Karpas-422 (cell line): ENCODE data around the gene PIK3IP1. TPM values are rescaled to one million over a fixed set of nuclear protein-coding genes. Genes with fewer than 3 reads are reported as not detected.

Experiments used
- DNase-seq: peaks from one replicate; pipeline ENCODE4 v3.0.0-alpha.2; 2015
- H2AFZ ChIP-seq: fragments of 200-600 bp; sonication (generic); 2 replicates; pipeline ENCODE4 v1.6.1; 2014; ENCODE audit warnings: antibody characterized with exemption, low read length, mixed read lengths
- H3K27ac ChIP-seq: fragments of 200-600 bp; sonication (generic); 2 replicates; pipeline ENCODE4 v1.5.1; 2014; ENCODE audit warnings: mild to moderate bottlenecking, low read length, moderate library complexity
- H3K27me3 ChIP-seq: fragments of 200-600 bp; sonication (generic); 2 replicates; pipeline ENCODE4 v1.6.1; 2014; ENCODE audit warnings: low read length, mixed read lengths
- H3K36me3 ChIP-seq: fragments of 200-600 bp; sonication (generic); 2 replicates; pipeline ENCODE4 v1.6.1; 2014; ENCODE audit warnings: low read length, mixed read lengths; ENCODE audit not compliant: insufficient read depth
- H3K4me1 ChIP-seq: fragments of 200-600 bp; sonication (generic); 2 replicates; pipeline ENCODE4 v1.6.1; 2014; ENCODE audit warnings: mild to moderate bottlenecking, low read length, mixed read lengths
- H3K4me2 ChIP-seq: fragments of 200-600 bp; sonication (generic); 2 replicates; pipeline ENCODE4 v1.6.1; 2014; ENCODE audit warnings: low read length, low read depth, mild to moderate bottlenecking; ENCODE audit not compliant: poor library complexity, severe bottlenecking
- H3K4me3 ChIP-seq: fragments of 200-600 bp; sonication (generic); 2 replicates; pipeline ENCODE4 v1.5.1; 2014; ENCODE audit warnings: mild to moderate bottlenecking, antibody characterized with exemption, low read length, mixed read lengths
- H3K79me2 ChIP-seq: fragments of 200-600 bp; sonication (generic); 2 replicates; pipeline ENCODE4 v1.6.1; 2014; ENCODE audit warnings: mild to moderate bottlenecking, low read length, mixed read lengths
- H3K9ac ChIP-seq: fragments of 200-600 bp; sonication (generic); 2 replicates; pipeline ENCODE4 v1.6.0; 2014; ENCODE audit warnings: low read length
- H3K9me2 ChIP-seq: fragments of 200-600 bp; sonication (generic), shearing (Covaris generic); replicated peaks from 2 replicates; pipeline ENCODE4 v1.6.0; 2014; ENCODE audit warnings: mild to moderate bottlenecking, low read length, moderate library complexity; ENCODE audit not compliant: insufficient read depth
- H3K9me3 ChIP-seq: fragments of 300-700, 200-600 bp; sonication (generic); 2 replicates; pipeline ENCODE4 v1.6.1; 2014; ENCODE audit warnings: low read length, mixed read lengths
- H4K20me1 ChIP-seq: fragments of 200-600 bp; sonication (generic); 2 replicates; pipeline ENCODE4 v1.6.1; 2014; ENCODE audit warnings: mild to moderate bottlenecking, antibody characterized with exemption, low read length, low read depth; ENCODE audit not compliant: insufficient read depth
- total RNA-seq: library from RNA; depleted of rRNA; stranded (reverse); fragments of >200 nt; shearing (Covaris generic); gene quantifications from 2 replicates; pipeline ENCODE4 v1.2.3, GENCODE V29; 2014; ENCODE audit warnings: low replicate concordance

Gene PIK3IP1
- total RNA-seq, 1 experiment from 2014 or later = 17.9 TPM

DNA sequence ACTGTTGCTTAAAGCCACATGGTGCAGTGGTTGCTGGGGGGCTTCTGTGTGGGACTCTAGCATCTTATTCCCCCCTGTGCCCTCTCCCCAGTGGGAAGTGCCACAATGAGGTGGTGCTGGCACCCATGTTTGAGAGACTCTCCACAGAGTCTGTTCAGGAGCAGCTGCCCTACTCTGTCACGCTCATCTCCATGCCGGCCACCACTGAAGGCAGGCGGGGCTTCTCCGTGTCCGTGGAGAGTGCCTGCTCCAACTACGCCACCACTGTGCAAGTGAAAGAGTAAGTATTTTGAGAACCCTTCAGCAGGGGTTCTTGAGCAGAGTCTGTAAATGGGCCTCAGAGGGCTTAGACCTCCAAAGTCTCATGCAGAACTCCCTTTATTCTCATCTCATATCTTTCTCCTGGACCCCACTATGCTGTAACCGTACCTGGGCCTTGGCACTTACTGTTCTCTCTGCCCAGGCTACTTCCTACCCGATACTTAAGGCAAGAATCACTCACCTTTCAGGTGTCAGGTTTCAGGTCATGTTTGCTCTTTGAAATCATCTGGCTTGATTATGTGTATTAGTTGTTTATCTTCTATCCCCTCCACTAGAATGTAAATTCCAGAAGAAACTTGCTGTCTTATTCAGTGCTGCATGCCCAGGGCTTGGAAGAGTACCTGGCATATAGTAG, 32.4 kb downstream of the PIK3IP1 start:
- Histone ChIP-seq H3K27me3 (no peaks in the 10 kb centered on the region), H3K9me2 (no peaks in the 10 kb centered on the region), H3K9ac (no peak overlapping the region), H3K4me1 (no peaks in the 10 kb centered on the region), H3K4me2 (no peak overlapping the region), H3K36me3 (peaks cover 8% of the 10 kb centered on the region; the same call in 1 of the 2 replicates), H3K9me3 (no peaks in the 10 kb centered on the region), H3K27ac (no peak overlapping the region), H2AFZ (no peak overlapping the region), H4K20me1 (no peaks in the 10 kb centered on the region), H3K79me2 (peaks cover 21% of the 10 kb centered on the region; the same call in 1 of the 2 replicates), H3K4me3 (no peak overlapping the region)
- no peak for DNase-seq

DNA sequence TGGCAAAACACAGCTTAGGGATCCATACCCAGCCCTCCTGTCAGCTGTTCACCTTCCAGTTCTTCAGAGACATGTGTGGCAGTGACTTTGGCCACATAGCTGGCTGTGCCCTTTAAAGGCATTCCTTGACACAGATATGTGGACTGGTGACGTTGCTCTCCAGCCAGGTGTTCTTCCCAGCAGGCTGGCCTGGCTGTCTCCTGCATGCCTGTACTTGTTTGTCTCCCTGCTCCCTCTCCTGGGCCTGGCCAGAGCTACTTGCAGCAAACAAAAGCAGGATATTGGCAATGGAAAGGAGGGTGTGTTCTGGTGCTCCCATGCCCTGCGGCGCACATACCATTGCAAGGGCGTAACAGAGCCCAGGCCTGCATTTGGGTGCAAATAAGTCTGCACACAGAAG, 38.3 kb downstream of the PIK3IP1 start:
- no peak overlapping the region for H3K4me2 ChIP-seq
- no peak overlapping the region for H2AFZ ChIP-seq
- 0 out of 2 replicates have a peak, but pooled peaks cover 2% of the 10 kb centered on the region for H4K20me1 ChIP-seq
- peaks cover 62% of the 10 kb centered on the region for H3K79me2 ChIP-seq
- no peaks in the 10 kb centered on the region for H3K9me2 ChIP-seq
- no peak overlapping the region for H3K27ac ChIP-seq
- no peaks in the 10 kb centered on the region for H3K27me3 ChIP-seq
- DNase-seq = no peak
- no peak overlapping the region for H3K4me3 ChIP-seq
- H3K4me1 ChIP-seq = no peaks in the 10 kb centered on the region
- no peaks in the 10 kb centered on the region for H3K36me3 ChIP-seq
- H3K9me3 ChIP-seq = no peaks in the 10 kb centered on the region
- no peak overlapping the region for H3K9ac ChIP-seq

DNA sequence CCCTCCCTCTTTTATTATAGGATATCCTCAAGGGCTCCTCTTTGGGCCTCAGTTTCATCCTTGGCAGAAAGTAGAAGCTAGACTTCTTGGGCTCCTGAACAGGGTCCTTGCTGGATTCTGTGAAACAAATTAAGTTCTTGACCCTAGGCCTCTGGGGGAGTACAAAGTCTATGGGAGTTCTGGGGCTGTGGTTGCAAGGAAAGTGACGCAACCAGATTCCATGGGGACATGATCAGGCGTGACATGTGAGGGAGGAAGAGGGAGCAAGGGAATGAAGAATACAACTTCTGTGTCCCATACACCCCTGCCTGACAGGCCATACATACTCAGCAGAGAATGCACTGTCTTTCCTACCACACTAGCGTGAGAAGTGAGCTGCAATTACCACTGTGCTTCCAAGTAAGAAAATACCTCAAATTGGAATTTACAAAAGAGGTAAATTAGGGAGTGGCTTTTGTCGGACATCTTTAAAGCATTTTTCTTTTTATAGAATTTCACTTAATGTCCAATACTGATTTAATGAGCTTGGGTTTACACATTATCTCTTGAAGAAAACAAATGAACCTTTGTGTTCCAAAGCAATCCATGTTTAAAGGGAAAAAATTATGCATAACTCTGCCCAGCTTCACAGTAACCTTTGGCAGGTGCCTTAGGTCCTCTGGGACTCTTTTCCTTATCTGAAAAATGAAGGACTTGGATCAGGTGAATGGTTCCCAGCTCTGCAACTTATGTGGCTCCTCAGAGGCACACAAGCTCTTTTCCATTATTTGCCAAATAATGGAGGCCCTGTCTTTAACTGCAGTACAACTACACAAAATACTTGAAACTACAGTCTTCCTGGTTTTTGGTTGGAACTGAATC, 41.3 kb downstream of the PIK3IP1 start:
- Histone ChIP-seq H3K4me3 (no peak overlapping the region), H3K4me1 (peaks cover 12% of the 10 kb centered on the region), H4K20me1 (0 out of 2 replicates have a peak, but pooled peaks cover 2% of the 10 kb centered on the region), H3K4me2 (no peak overlapping the region), H3K36me3 (no peaks in the 10 kb centered on the region), H3K27ac (no peak overlapping the region), H3K9ac (no peak overlapping the region), H3K27me3 (no peaks in the 10 kb centered on the region), H3K9me3 (no peaks in the 10 kb centered on the region), H3K79me2 (peaks cover 78% of the 10 kb centered on the region), H2AFZ (no peak overlapping the region), H3K9me2 (no peaks in the 10 kb centered on the region)
- DNase-seq = no peak

DNA sequence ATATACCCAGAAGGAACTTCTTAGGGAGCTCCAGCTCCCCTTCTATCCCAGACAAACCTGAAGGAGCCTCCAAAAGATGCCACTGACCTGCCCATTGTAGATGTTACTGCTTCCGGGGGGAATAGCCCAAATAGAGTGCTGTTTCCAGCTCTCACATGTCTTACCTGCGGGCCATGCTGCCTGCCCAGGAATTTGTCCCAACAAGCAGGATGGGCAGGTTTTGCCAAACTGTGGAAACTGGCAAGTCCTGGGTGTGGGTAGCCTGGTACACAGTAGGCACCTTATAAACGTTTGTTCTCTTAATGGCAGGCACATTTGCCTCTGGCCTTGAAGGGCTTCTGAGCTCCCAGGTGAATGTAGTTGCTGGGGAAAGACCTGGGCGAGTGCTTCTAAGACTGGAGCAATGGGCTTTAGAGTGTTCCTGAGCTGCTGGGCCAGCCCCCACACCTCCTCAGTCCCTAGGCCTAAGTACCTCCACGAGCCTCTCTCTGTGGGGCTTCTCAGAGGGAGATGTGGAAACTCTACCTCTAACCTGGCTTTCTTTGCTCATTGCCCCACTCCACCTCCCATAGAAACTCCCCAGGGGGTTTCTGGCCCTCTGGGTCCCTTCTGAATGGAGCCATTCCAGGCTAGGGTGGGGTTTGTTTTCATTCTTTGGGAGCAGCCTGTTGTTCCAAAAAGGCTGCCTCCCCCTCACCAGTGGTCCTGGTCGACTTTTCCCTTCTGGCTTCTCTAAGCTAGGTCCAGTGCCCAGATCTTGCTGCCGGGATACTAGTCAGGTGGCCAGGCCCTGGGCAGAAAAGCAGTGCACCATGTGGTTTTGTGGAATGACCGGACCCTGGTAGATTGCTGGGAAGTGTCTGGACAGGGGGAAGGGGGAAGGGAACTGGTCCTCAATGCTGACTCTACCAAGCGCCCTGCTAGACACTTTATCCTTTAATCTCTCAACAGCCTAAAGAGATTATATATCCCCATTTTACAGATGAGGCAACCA, 43.0 kb downstream of the PIK3IP1 start:
- Histone ChIP-seq H3K4me2 (no peak overlapping the region), H3K9ac (no peak overlapping the region), H3K4me3 (no peak overlapping the region)

DNA sequence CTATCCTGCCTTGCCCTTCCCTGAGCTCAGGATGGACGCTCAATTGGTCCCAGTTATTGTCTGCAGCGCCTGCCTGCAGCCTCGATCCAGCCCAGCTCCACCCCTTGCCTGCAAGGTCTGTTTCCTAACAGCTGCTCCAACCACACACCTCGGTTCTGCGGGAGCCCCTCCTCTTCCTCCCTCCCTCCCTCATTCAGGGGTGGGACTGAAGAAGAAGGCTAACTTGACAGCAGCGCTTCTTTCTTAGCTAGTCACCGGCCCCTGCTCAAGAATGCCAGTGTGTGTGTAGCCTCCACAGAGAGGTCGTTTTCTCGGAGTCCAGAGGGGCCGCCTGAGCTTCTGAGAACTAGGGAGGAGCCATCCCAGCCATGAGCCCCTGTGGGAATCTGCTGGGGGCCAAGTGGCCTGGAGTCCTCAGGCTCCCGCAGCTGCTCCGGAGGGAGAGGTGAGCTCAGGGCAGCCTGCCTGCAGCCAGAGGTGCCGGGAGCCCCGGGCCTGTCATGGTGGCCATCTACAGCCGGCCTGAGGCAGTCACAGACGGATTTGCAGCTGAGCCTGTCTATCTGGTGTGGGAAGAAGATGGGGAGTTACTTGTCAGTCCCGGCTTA, 44.0 kb downstream of the PIK3IP1 start:
- Histone ChIP-seq H3K9ac (peak overlapping the region; percentile 33; the same call in 1 of the 2 replicates), H3K27me3 (no peaks in the 10 kb centered on the region), H3K36me3 (no peaks in the 10 kb centered on the region), H3K27ac (no peak overlapping the region), H4K20me1 (0 out of 2 replicates have a peak, but pooled peaks cover 2% of the 10 kb centered on the region), H3K9me2 (no peaks in the 10 kb centered on the region), H3K4me3 (no peak overlapping the region), H3K9me3 (no peaks in the 10 kb centered on the region), H3K4me1 (peaks cover 31% of the 10 kb centered on the region), H3K79me2 (peaks cover 79% of the 10 kb centered on the region), H2AFZ (no peak overlapping the region), H3K4me2 (peak overlapping the region; percentile 3)
- peak; percentile 79 for DNase-seq

More for the DNA sequence above, 43.0 kb downstream of the PIK3IP1 start:
- DNase-seq = no peak
- Histone ChIP-seq H3K4me1 (peaks cover 21% of the 10 kb centered on the region), H3K27me3 (no peaks in the 10 kb centered on the region), H3K27ac (no peak overlapping the region), H2AFZ (no peak overlapping the region), H3K9me2 (no peaks in the 10 kb centered on the region), H4K20me1 (0 out of 2 replicates have a peak, but pooled peaks cover 2% of the 10 kb centered on the region), H3K9me3 (no peaks in the 10 kb centered on the region), H3K79me2 (peaks cover 80% of the 10 kb centered on the region), H3K36me3 (no peaks in the 10 kb centered on the region)

DNA sequence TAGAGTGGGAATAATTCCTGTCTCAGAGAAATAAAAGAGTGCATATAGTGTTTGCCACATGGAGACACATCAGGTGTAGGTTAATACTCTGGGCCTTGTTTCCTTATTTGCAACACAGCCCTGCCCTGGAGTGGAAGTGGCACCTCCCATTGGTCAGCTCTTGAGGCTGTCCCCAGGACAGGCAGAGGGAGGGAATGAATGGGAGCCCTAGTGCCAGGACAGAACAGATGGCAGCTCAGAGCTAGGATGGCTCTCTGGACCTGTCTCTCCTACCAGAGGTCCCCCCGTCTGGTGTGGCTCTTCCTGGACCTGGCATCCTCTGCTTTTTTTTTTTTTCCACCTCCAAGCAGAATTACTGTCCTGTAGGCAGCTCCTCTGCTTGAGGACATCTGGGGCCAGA, 44.6 kb downstream of the PIK3IP1 start:
- no peak for DNase-seq
- Histone ChIP-seq H3K4me1 (peaks cover 36% of the 10 kb centered on the region), H3K9me2 (no peaks in the 10 kb centered on the region), H2AFZ (no peak overlapping the region), H3K4me3 (no peak overlapping the region), H4K20me1 (0 out of 2 replicates have a peak, but pooled peaks cover 2% of the 10 kb centered on the region), H3K27me3 (no peaks in the 10 kb centered on the region), H3K9ac (peak overlapping the region; percentile 33; the same call in 1 of the 2 replicates), H3K4me2 (peak overlapping the region; percentile 3), H3K36me3 (no peaks in the 10 kb centered on the region), H3K79me2 (peaks cover 79% of the 10 kb centered on the region), H3K9me3 (no peaks in the 10 kb centered on the region), H3K27ac (no peak overlapping the region)

DNA sequence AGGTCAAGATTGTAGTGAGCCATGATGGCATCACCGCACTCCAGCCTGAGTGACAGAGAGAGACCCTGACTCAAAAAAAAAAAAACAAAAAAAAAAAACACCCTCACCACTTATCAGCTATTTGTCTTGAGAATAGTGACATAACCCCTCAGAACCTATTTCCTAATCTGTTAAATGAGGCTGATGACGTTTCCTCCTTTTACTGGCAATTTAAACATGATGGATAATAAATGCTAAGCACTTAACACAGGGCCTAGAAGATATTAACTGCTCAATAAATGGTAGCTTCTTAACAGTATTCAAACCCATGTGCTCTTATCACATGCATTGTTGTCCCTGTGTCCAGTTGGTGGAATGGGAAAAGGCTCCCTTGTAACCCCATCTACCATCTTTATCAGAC, 45.6 kb downstream of the PIK3IP1 start:
- H4K20me1 ChIP-seq = 0 out of 2 replicates have a peak, but pooled peaks cover 2% of the 10 kb centered on the region
- peaks cover 83% of the 10 kb centered on the region for H3K79me2 ChIP-seq
- no peak overlapping the region for H3K4me3 ChIP-seq
- no peaks in the 10 kb centered on the region; the same call in 1 of the 2 replicates for H3K36me3 ChIP-seq
- no peak overlapping the region for H3K9ac ChIP-seq
- no peaks in the 10 kb centered on the region for H3K9me3 ChIP-seq
- H3K4me2 ChIP-seq = no peak overlapping the region
- peaks cover 43% of the 10 kb centered on the region for H3K4me1 ChIP-seq
- H3K9me2 ChIP-seq = no peaks in the 10 kb centered on the region
- no peak for DNase-seq
- H2AFZ ChIP-seq = no peak overlapping the region
- no peak overlapping the region for H3K27ac ChIP-seq
- no peaks in the 10 kb centered on the region for H3K27me3 ChIP-seq
